Left forelimb (tissue), 1 donor: ENCODE measurements around the gene FAM186B.

ENCODE experiments used
- DNase-seq: peaks from one replicate; pipeline ENCODE4 v3.0.0-alpha.2; 2018; ENCODE audit warnings: low spot score

FAM186B gene

GRCh38 chr12:49609875-49610154, 4.4 kb upstream of the FAM186B start:
- no peak for DNase-seq

DNA sequence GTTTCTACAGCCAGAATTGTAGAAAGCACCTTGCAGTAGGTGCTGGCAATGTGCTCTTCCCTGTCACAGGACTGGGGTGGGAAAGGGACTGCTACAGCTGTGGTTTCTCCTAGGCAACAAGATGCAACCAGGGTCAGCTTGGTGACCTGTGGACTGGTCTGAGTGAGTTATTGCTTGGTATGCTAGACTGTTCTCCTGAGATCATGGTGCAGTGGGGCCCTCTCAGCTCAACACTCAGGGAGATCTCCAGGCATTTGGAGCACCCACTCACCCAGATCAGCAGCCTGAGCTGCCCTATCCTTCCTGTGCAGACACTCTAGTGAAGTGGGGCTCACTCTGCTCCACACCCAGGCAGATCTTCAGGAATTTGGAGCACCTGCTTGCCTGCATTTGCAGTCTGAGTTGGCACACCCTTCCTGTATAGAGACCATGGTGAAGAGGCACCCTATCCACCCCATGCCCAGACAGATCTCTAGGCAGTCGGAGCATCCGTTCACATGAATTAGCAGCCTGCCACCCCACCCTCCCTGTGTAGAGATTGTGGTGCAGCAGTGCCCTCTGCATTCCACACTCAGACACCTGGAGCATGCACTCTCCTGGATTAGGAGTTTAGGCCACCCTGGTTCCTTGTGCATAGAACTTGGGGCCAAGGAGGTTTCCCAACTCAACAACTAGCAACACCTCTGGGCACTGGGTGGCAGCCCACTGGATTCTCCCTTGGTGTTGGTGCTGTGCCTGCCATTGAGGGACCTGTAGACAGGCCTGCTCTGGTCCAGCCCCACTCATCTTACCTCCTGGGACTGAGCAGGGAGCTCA, 3.8 kb upstream of the FAM186B start:
- no peak for DNase-seq

DNA sequence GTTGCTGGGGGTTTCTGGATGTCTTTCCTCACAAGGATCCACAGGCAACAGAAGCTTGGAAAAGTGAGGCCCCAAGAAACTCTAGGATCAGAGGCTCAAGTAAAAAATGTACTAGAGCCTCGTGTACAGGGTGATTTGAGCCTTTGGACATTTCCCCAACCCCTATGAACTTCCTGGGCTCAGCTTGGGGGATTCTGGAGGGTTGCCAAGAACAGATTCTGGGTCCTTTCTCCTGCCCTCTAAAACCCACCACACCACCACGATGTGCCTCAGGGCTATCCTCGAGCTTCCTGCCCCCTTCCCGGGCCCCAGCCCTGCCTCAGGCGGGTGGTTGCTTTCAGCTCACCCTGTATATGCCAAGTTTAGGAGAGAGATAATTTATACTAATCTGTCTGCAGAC, 583 bp downstream of the FAM186B start:
- no peak for DNase-seq

DNA sequence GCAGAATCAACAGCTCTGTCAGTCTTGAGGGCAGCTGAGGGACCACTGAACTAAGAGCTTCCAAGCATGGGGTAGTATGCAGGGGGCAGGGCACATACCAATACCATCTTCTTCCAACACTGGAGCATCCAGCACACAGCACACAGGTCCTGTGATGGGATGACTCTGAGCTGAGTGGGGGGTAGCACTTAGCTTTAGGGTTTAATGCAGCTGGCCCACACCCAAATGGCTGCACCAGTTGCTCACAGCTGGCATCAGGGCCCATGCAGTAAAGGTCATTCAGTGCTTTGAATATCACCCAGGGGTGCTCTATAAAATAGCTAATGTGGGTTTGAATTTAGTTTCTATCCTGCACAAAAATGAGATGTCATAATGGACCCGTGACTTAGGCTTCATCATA, 1.7 kb downstream of the FAM186B start:
- no peak for DNase-seq

GRCh38 chr12:49599961-49600360, 5.5 kb downstream of the FAM186B start:
- DNase-seq: no peak

DNA sequence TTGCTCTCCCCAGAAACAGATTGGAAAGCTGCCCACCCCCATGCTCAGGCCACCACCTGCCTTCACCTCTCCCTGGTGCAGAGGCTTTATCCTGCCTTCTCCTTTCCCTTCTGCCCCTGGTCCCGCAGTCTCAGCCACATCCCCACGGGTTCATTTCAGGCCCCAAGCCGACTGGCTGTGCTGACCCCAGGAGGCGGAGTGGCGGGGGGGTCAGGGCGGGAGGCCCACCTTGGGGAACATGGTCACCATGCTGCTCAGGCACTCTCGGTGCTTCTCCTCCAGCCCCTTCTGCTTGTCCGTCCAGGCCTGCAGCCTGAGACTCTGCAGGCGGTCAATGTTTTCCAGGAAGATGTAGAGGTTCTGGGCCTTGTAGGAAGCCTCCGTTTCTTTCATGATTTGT, 6.9 kb downstream of the FAM186B start:
- DNase-seq: no peak

DNA sequence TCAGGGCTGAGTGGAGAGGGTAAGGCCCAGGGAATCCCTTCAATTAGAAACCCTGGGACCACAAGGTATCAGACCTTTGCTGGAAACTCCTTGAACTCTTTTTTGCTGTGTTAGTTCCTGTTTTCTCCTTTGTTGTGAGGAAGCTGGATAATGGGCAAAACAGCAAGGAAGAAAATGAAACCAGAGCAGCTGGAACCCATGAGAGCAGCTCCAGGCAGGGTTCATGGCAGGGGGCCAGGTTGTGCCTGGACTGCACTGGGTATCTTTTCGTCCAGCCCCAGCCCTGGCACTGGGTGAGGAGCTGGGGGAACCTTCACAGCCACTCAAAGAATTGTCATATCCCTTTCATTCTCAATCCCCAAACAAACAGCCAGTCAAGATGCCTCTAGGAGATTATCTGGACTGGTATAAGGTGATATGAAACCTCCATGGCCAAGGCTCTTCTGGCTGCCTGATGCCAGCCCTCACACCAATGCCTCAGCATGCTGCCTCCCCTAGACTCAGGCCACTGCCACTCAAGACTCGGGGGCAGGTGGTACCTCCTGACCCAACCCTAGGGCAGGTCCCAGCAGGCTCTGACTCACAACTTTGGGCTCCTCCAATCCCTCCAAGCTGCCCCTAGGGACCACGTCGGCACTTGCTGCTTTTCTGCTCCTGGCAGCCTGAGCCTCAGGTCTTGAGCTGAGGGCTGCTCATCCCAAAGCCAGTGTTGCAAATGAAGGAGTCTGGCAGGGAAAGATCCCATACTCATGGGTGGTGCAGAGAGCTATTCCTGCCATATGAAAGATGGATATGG, 16.5 kb downstream of the FAM186B start:
- DNase-seq: no peak

GRCh38 chr12:49588281-49588680, 17.2 kb downstream of the FAM186B start:
- DNase-seq: no peak

- no peak for DNase-seq
Observed at GRCh38 chr12:49587174-49587908, 18.1 kb downstream of the FAM186B start.

- DNase-seq: no peak
Observed at GRCh38 chr12:49585477-49586459, 19.7 kb downstream of the FAM186B start.

DNA sequence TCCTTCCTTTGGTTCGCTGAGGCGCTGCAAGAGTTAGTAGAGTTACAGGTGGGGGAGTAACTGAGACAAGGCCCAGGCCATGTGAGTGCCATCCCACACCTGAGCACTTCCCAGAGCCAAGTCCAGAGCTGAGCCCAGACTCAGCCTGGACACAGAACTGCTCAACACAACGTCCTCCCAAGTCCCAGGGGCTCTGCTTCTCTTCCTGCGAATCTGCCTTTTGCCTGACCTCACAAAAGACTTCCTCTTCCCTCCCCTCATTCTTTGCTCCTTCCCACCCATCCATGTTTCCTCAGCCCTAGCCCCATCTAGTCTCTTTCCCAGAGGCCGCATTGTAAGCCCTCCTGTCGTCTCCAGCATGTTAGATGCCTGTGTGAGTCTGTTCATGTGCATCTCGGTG, 20.8 kb downstream of the FAM186B start:
- no peak for DNase-seq

GRCh38 chr12:49583366-49584094, 21.9 kb downstream of the FAM186B start:
- DNase-seq: no peak

- DNase-seq: no peak
Observed at GRCh38 chr12:49582850-49583249, 22.6 kb downstream of the FAM186B start.

DNA sequence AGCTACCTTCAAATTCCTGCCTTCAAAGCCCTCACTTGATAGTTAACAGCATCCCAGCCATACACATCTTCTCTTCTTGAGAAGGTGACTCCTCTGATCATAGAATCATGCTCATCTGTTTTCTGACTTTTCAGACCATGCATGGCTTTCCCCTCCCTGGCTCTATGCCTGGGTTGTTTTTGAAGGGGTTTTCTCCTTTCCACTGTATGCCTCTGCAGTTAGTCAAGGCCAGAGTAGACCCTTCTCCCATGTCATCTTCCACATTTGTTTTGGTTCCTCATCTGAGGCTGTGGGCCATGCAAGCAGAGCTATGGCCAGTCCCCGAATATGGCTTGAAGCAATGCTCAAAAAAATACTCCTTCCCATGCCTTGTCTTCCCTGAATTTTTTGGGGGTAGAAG, 23.2 kb downstream of the FAM186B start:
- DNase-seq: no peak

DNA sequence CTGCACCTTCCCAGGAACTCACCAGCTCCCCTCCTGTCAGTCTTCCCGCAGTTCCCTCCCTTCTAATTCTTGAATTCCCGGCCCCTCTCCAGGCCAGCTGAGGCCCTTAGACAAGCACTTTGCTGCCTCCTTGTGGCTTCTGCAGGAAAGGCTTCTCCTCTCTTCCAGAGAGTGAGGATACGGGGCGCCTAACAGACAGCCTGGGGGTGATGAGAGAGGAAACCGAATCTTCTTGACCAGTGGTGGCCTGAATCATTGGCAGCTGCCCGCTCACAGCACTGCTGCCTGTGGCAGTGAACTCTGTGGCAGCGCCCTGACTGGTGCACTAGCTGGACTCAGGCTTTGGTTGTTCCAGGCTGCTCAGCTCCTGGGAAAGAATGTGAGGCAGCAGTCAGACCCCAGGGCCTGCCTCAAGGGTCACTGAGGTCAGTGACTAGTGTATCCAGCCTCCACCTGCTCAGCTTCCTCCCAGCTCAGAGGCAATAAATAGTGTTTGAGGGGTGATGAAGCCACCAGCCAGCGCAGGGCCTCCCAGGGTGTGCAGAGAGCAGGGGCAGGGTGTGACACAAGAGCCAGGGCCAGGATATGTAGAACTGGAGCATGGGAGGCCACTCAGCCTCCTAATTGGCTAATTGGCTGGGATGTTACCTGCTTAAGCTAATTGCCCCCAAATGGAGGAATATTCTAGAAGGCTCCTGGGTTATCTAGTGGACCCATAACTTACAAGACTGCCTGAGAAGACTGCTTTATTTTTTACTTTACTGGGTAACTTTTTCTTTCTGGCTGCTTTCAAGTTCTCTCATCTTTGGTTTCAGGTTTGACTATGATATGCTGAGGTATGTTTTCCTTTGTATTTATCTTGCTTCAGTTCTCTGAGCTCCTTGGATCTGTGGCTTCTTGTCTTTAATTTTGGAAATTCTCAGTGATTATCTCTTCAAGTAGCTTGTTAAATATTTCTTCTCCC, 24.6 kb downstream of the FAM186B start:
- DNase-seq: no peak

- DNase-seq: no peak
Observed at GRCh38 chr12:49578471-49579112, 26.8 kb downstream of the FAM186B start.

DNA sequence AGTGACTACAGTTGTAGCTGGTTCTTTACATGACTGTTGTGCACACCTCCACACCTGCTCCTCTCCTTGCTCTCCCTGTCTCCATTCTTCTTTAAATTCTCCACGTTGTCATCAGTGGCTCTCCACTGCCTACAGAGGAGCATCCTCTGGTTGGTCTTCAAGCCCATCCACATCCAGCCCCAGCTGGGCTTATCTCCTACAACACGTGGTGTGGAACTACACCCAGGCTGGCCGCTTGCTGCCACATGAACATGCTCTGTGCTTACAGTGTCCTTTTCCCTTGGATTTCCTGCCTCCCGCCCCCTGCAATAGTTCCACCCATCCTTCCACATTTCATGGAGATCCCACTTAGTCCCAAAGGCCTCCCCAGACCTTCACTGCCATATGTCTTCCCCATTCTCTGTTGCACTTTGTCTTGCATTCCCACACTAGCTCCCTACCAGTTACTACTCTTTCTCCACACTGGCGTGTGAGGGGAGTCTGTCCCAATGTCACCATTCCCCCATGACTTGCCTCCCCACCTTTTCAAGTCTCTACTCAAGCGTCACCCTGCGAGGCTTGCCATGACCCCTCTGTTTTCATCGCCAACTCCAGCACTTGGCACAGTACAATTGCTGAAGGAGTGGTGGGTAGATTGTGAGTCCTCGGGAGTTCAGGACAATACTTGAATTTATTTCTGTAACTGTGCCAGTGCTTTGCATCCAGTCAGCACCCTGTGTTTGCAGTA, 27.7 kb downstream of the FAM186B start:
- no peak for DNase-seq

DNA sequence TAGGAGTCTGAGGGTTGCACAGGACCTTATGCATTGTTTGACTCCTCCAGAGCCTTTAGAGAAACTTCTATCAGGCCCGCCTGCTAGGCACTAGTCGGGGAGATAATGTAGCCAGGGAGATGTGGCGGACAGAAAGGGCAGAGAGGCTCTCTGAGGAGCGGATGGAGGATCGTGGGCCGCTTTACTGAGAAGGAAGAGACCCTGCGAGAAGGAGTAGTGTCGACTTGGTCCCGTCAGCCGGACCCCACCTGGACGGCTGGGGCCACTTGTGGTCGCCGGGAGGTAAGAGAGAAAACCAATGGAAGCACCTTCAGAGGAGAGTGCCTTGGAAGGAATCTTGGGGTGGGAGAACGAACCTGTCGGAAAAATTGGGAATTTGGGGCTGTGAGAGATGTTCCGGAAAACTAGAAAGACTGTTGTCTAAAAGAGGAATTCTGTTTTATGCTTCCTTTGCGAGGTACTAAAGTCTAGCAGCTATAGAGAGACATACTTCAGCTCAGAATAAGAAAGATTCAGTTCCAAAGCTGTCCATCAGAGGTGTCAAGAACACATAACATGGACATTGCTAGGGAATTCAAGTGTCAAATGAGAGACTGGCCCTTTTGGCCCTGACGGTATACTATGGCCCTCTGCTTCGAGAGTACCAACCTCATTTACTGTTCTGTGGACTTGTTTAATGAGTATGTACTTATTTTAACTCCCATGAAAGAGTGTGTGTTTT, 36.8 kb downstream of the FAM186B start:
- peak; percentile 65 for DNase-seq
